Esophagus squamous epithelium (tissue), 5 donors: ENCODE data around the gene CSPG5. TPM values are rescaled to one million over a fixed set of nuclear protein-coding genes. Genes with fewer than 3 reads are reported as not detected.

Source experiments
- DNase-seq: peaks from one replicate; lab custom pipeline; 2025; lab: John Stamatoyannopoulos, UW
- H3K27ac ChIP-seq, 4 donors: fragments of 200-600 bp; sonication (generic); one replicate each; pipeline ENCODE4 v1.5.1; 2016 to 2019; ENCODE audit warnings: mild to moderate bottlenecking in 1 of 4
- H3K27me3 ChIP-seq, 4 donors: fragments of 200-600 bp; sonication (generic); 1 replicate in 3 of 4; 2 replicates in 1 of 4; pipeline versions ENCODE4 v1.5.1 to v1.6.0; 2017 to 2021; ENCODE audit warnings: antibody characterized with exemption in 1 of 4
- H3K36me3 ChIP-seq, 3 donors: fragments of 200-600 bp; sonication (generic); one replicate each; pipeline ENCODE4 v1.5.1; 2016 to 2019
- H3K4me1 ChIP-seq, 3 donors: fragments of 200-600 bp; sonication (generic); one replicate each; pipeline ENCODE4 v1.5.1; 2017 to 2019
- H3K4me3 ChIP-seq, 4 donors: fragments of 200-600 bp; sonication (generic); 1 replicate in 3 of 4; 2 replicates in 1 of 4; pipeline ENCODE4 v1.5.1; 2016 to 2019; ENCODE audit warnings: mild to moderate bottlenecking in 2 of 4, moderate library complexity in 1 of 4
- H3K9me3 ChIP-seq, 3 donors: fragments of 200-600 bp; sonication (generic); one replicate each; pipeline ENCODE4 v1.5.1; 2016 to 2019
- POLR2A ChIP-seq, 4 donors: fragments of 450-650 bp; IDR thresholded peaks; one replicate each; pipeline ENCODE4 v1.6.1; 2017; ENCODE audit warnings: antibody characterized with exemption in 4 of 4, mild to moderate bottlenecking in 4 of 4, moderate library complexity in 3 of 4
- WGBS, 2 donors: methylation state at CpG; one replicate each; pipeline ENCODE4 v1.1.5; 2018; 5-methylcytosine and 5-hydroxymethylcytosine counted together
- intact Hi-C: fragments of 100-400 bp; cut with DNase I; formaldehyde crosslinking; loops from one replicate; pipeline ENCODE4 v1.15.0; 2022
- total RNA-seq, 4 donors: library from RNA; depleted of rRNA; stranded (reverse); fragments of >200 nt; gene quantifications; one replicate each; pipeline ENCODE4 v1.1.0, GENCODE V29; 2016
- TF ChIP-seq, protein P1 (sequence below), 6 experiments: fragments of 450-650 bp in 4 of 6; fragments of 200-600 bp in 2 of 6; sonication (generic) in 2 of 6; IDR thresholded peaks; one replicate each; pipeline ENCODE4 v1.5.1; 2016 to 2019; ENCODE audit warnings: antibody characterized with exemption in 6 of 6, mild to moderate bottlenecking in 4 of 6, moderate library complexity in 4 of 6
- donor health status: DM: yes; HTN: yes; CAD: no.

Gene CSPG5
- total RNA-seq, 4 donors from 2014 or later = 0.19 to 0.32 (median 0.31) TPM; not detected in 1

- WGBS, 2 donors = 75 to 80% methylated on average over 7 of the region's 7 CpGs
- H3K9me3 ChIP-seq = no peaks in the 10 kb centered on the region
- intact Hi-C loops = no loop called here
- H3K27me3 ChIP-seq = peaks cover 0 to 9% (median 0%) of the 10 kb centered on the region in 4 donors
- H3K36me3 ChIP-seq = no peaks in the 10 kb centered on the region
- no peak for DNase-seq
- TF ChIP-seq POLR2A (IDR thresholded peaks at IDR 0.05) = no peak
- TF ChIP-seq, protein P1, sequence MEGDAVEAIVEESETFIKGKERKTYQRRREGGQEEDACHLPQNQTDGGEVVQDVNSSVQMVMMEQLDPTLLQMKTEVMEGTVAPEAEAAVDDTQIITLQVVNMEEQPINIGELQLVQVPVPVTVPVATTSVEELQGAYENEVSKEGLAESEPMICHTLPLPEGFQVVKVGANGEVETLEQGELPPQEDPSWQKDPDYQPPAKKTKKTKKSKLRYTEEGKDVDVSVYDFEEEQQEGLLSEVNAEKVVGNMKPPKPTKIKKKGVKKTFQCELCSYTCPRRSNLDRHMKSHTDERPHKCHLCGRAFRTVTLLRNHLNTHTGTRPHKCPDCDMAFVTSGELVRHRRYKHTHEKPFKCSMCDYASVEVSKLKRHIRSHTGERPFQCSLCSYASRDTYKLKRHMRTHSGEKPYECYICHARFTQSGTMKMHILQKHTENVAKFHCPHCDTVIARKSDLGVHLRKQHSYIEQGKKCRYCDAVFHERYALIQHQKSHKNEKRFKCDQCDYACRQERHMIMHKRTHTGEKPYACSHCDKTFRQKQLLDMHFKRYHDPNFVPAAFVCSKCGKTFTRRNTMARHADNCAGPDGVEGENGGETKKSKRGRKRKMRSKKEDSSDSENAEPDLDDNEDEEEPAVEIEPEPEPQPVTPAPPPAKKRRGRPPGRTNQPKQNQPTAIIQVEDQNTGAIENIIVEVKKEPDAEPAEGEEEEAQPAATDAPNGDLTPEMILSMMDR (IDR thresholded peaks at IDR 0.05) = no peak
- H3K4me1 ChIP-seq = no peaks in the 10 kb centered on the region
- H3K4me3 ChIP-seq = no peak overlapping the region
- no peak overlapping the region for H3K27ac ChIP-seq
Observed at GRCh38 chr3:47553407-47553806, 25.3 kb downstream of the CSPG5 start.

DNA sequence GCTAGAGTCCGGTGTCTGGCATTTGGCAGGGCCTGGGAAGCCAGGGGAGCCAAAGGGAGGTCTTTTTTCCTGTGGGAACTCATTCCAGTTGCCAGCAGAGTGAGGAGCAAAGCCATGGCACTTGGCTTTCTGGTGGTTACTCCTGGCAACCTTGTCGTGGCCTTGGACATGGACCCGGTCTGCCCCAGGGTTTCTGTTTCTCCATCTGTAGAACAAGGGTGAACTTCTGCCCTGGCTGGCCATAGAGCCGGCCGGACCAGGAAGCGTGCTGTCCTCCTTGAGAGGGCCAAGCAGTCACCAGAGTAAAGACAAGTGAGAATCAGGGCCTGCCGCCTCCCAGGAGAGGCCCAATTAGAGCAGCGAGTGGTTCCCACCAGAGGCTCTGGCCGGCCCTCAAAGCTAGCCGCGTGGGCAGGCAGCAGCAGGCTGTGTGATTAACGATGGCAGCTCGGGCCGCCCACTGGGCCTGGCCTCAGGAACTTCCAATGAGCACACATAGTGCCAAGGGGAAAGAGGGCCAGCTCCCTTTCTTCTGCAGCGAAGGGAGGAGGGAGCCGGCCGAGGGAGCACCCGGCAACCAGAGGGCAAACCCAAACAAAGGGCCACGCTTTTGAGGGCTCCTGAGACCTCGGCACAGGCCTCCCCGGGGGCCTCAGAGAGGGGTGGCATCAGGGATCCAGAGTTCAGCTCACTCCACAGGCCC is 36.0 kb downstream of the CSPG5 start:
- TF ChIP-seq POLR2A (IDR thresholded peaks at IDR 0.05) = no peak
- TF ChIP-seq, protein P1 (IDR thresholded peaks at IDR 0.05) = no peak
- 18 to 40% methylated on average over 1 to 5 of the region's 21 CpGs for WGBS, 2 donors
- no peak overlapping the region for H3K4me3 ChIP-seq

DNA sequence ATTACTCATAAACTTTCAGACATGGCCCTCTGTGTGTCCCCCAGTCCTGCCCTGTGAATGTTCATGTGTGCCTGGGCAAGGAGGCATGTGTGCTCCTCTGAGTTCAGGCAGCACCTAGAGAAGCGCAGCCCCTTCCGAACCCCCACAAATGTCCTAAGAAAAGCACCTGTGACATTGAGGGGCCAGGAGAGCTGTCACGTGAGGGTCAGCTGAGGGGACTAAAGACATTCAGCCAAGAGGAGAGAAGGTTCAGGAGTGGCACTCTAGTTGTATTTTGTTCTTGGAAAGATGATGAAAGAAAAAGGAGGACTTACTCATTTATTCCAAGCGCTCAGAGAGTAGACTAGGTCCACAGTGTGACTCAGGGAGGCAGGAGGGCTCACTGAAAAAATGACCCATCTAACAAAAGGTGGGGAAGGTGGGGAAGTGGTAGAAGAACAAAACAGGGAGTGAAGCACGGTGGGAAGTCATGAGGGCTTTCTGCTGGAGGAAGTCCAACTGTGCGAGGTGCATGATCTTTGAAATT is 37.0 kb downstream of the CSPG5 start:
- no peak for DNase-seq
- intact Hi-C loops = no loop called here
- 64 to 72% methylated on average over 6 of the region's 6 CpGs for WGBS, 2 donors

More for the DNA sequence above, 36.0 kb downstream of the CSPG5 start:
- H3K9me3 ChIP-seq = no peaks in the 10 kb centered on the region
- intact Hi-C loops = no loop called here
- H3K4me1 ChIP-seq = peaks cover 6 to 21% (median 6%) of the 10 kb centered on the region in 3 donors
- DNase-seq = no peak
- H3K27ac ChIP-seq = no peak overlapping the region
- H3K27me3 ChIP-seq = peaks cover 0 to 34% (median 0%) of the 10 kb centered on the region in 4 donors
- H3K36me3 ChIP-seq = no peaks in the 10 kb centered on the region

GRCh38 chr3:47540281-47540680 is 38.4 kb downstream of the CSPG5 start:
- 66 to 88% methylated on average over 3 to 4 of the region's 4 CpGs for WGBS, 2 donors
- no peak for DNase-seq
- TF ChIP-seq, protein P1 (IDR thresholded peaks at IDR 0.05) = no peak
- no peak for TF ChIP-seq POLR2A (IDR thresholded peaks at IDR 0.05)
- intact Hi-C loops = no loop called here
- H3K36me3 ChIP-seq = no peaks in the 10 kb centered on the region
- H3K9me3 ChIP-seq = no peaks in the 10 kb centered on the region
- no peak overlapping the region for H3K4me3 ChIP-seq
- H3K27ac ChIP-seq = no peak overlapping the region
- peaks cover 6 to 21% (median 6%) of the 10 kb centered on the region in 3 donors for H3K4me1 ChIP-seq
- H3K27me3 ChIP-seq = peaks cover 0 to 54% (median 0%) of the 10 kb centered on the region in 4 donors

More for the DNA sequence above, 37.0 kb downstream of the CSPG5 start:
- TF ChIP-seq, protein P1 (IDR thresholded peaks at IDR 0.05) = no peak
- no peak for TF ChIP-seq POLR2A (IDR thresholded peaks at IDR 0.05)
- Histone ChIP-seq H3K4me1 (peaks cover 6 to 21% (median 6%) of the 10 kb centered on the region in 3 donors), H3K4me3 (no peak overlapping the region), H3K27me3 (peaks cover 0 to 43% (median 0%) of the 10 kb centered on the region in 4 donors), H3K27ac (no peak overlapping the region), H3K9me3 (no peaks in the 10 kb centered on the region), H3K36me3 (no peaks in the 10 kb centered on the region)

DNA sequence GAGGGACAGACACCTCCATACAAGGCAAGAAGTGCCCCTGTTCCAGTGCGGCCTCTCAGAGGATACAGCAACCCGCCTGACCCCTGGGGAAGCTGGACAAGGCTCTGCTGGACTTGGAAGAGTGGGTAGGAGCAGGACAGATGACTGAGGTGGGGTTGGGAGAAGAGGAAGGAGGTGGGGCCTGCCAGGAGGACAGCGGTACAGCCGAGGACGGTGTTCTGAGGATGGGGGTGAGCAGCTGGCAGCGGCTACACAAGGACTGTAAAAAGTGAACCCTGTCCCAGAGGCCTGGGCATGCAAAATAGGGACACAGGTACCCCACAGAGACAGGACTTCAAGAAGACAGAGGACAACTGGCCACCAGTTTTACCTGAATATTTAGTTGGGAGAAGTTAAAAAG is 41.7 kb downstream of the CSPG5 start:
- Histone ChIP-seq H3K27me3 (peaks cover 0 to 59% (median 0%) of the 10 kb centered on the region in 4 donors), H3K9me3 (no peaks in the 10 kb centered on the region), H3K36me3 (no peaks in the 10 kb centered on the region), H3K4me3 (no peak overlapping the region), H3K4me1 (peaks cover 0 to 24% (median 6%) of the 10 kb centered on the region in 3 donors), H3K27ac (no peak overlapping the region)
- TF ChIP-seq POLR2A (IDR thresholded peaks at IDR 0.05) = no peak
- TF ChIP-seq, protein P1 (IDR thresholded peaks at IDR 0.05) = no peak
- 83 to 85% methylated on average over 4 to 5 of the region's 6 CpGs for WGBS, 2 donors
- no peak for DNase-seq
- intact Hi-C loops = no loop called here
